Large intestine (tissue), 3 donors: Measurements from ENCODE around the gene ZBTB21. TPM values are rescaled to one million over a fixed set of nuclear protein-coding genes. Genes with fewer than 3 reads are reported as not detected.

ENCODE experiments used
- DNase-seq, 2 donors: peaks; one replicate each; pipeline versions ENCODE4 v3.0.0 to v3.0.0-alpha.2; 2013
- H3K27ac ChIP-seq: one replicate; pipeline ENCODE4 v1.5.1; 2013; ENCODE audit warnings: low read length
- H3K27me3 ChIP-seq: 2 replicates; pipeline ENCODE4 v1.6.1; 2013; ENCODE audit warnings: low read length; ENCODE audit not compliant: control insufficient read depth, insufficient read depth
- H3K36me3 ChIP-seq: 2 replicates; pipeline ENCODE4 v1.6.1; 2013; ENCODE audit warnings: low read length; ENCODE audit not compliant: control insufficient read depth, insufficient read depth
- H3K4me1 ChIP-seq: one replicate; pipeline ENCODE4 v1.6.1; 2013; ENCODE audit warnings: low read length; ENCODE audit not compliant: control insufficient read depth, insufficient read depth
- H3K4me3 ChIP-seq: one replicate; pipeline ENCODE4 v1.5.1; 2013; ENCODE audit warnings: low read length
- H3K9me3 ChIP-seq: one replicate; pipeline ENCODE4 v1.6.1; 2013; ENCODE audit warnings: mild to moderate bottlenecking, low read depth, low read length, moderate library complexity; ENCODE audit not compliant: control insufficient read depth
- WGBS: methylation state at CpG from one replicate; pipeline ENCODE4 v1.1.5; 2013; ENCODE audit warnings: low lambda C conversion rate; ENCODE audit not compliant: insufficient coverage; 5-methylcytosine and 5-hydroxymethylcytosine counted together
- polyA plus RNA-seq: library from polyadenylated mRNA; unstranded; fragments of 120-200 nt; gene quantifications from one replicate; pipeline ENCODE4 v1.2.1, GENCODE V29; 2013

ZBTB21 gene
- polyA plus RNA-seq, 1 donor = 11.0 TPM

DNA sequence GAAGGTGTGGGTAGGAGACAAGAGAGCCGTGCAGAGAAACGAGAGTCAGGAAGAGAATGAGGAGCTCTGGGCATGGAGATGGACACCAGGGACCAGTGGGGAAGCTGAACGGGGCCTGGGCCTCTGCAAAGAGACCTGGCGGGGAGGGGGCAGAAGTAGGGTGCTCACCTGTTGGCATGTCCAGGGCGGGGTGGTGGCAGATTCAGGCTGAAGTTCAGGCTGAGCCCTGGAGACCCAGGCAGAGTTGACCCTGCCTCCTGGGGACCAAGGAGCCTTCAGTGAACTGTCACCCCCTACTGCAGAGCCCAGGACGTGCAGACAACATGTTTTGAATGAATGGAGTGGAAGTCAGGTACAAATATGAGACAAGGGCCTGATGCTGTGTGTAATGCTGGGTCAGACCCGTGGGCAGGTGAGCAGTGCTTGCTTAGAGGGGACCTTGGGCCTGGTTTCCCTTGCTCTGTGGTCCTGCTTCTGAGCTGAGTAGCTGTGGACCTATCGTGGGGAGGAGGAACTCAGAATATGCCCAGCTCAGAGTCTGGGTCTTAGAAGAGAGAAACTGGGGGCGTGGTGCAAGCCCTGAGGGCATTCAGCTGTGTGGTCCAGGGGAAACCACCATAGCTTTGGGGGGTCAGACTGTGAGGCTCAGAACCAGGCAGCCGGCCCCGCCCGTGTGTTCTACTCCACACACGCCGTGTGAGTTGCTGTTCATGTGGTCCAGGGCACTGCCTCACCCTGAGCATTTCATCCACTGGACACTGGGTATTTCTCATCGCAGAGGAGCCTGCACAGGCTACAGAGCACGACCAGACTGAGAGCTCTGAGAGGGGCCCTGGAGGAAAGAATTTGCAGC is 39.6 kb upstream of the ZBTB21 start:
- H3K9me3 ChIP-seq = no peaks in the 10 kb centered on the region
- H3K27ac ChIP-seq = no peak overlapping the region
- no peak overlapping the region for H3K4me3 ChIP-seq
- WGBS = no CpG with 5 or more reads among the region's 16 CpGs
- no peak for DNase-seq
- no peaks in the 10 kb centered on the region for H3K36me3 ChIP-seq
- H3K27me3 ChIP-seq = no peaks in the 10 kb centered on the region
- no peaks in the 10 kb centered on the region for H3K4me1 ChIP-seq

DNA sequence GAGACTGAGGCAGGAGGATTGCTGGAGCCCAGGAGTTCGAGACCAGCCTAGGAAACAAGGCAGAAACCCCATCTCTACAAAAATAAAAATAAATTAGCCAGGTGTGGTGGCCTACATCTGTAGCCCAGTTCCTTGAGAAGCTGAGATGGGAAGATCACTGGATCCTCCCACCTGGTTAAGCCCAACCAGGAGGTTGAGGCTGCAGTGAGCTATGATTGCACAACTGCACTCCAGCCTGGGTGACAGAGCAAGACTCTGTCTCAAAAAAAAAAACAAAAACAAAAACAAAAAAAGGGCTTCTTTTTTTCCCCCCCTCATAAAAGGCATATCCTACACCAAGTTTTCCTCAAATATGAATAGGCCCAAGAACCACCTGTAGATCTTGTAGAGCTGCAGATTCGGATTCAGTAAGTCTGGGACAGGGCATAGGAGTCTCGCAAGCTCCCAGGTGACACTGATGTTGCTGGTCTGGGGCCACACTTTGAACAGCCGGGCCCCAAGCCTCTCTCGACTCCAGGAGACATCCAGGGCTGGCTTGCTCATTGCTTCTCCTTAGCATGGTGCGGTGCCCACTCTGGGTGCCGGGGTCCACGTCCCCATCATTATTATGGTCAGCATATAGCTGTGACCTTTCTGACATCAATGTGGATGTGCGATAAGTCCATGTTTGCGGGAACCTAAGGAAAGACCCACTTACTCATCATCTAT is 38.9 kb upstream of the ZBTB21 start:
- no peaks in the 10 kb centered on the region for H3K36me3 ChIP-seq
- H3K9me3 ChIP-seq = no peaks in the 10 kb centered on the region
- WGBS = no CpG with 5 or more reads among the region's 10 CpGs
- no peaks in the 10 kb centered on the region for H3K27me3 ChIP-seq
- no peak for DNase-seq
- H3K27ac ChIP-seq = no peak overlapping the region
- no peaks in the 10 kb centered on the region for H3K4me1 ChIP-seq
- no peak overlapping the region for H3K4me3 ChIP-seq

DNA sequence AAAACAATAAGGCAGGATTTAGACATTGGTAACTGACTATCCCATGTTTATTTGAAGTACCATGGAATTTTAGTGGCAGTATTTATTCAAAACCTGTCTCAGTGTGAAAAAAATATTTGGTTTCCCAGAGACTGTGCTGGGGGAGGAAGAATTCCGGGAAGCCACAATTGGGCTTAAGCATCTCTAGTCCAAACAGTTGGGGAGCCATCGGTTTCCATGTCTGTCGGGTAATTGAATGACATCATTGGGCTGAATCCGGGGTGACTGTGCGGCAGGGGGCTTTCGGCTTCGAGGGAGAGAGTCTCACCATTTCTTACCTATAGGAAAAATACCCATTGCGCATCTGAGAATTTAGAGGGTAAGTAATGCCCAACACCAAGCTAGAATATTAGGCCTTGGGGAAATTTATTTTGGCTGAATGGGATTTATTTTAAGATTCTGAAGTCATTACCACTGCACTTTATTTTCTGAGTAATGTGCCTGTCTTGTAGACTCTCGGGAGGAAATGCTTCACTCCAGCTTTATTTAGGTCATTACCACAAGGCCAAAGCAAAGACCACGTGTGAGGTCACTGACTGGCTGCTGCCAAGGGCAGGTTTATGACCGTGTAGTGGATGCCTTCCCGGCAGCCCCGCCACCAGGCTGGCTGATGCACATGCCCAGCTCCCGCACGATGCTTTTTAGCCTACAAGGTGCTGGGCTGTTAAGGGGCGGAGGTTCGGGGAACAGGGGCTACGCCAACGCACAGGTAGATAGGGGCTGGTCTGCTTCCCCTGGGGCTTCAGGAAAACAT is 37.9 kb upstream of the ZBTB21 start:
- no CpG with 5 or more reads among the region's 19 CpGs for WGBS
- Histone ChIP-seq H3K27me3 (no peaks in the 10 kb centered on the region), H3K4me3 (no peak overlapping the region), H3K4me1 (no peaks in the 10 kb centered on the region), H3K9me3 (no peaks in the 10 kb centered on the region), H3K36me3 (no peaks in the 10 kb centered on the region), H3K27ac (peak overlapping the region; percentile 17)
- peak in 1 of 2 donors; percentile 42 for DNase-seq

DNA sequence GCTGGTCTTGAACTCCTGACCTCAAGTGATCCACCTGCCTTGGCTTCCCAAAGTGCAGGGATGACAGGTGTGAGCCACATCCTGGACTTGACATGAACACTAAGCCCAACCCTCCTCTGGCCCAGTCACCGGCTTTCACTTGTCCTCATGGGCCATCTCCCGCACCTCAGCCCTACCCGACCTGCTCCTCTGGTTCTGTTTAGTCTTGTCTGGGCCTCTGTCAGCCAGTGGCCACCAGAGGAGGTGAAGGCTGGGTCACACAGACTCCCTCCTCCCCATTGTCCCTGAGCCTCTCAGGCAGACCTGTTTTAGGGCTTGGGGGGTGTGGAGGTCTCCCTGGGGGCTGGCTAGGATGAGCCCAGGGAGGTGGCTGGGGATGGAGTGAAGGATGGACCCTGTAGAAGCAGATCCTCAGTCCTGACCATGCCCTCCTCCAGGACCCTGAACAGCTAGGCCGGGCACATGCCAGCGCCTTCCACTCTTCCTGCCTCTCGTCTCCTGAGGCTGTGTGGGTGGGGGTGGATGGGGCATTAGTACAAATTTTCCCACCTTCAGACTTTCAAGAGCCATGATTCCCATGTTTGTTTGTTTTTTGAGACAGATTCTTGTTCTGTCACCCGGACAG is 34.8 kb upstream of the ZBTB21 start:
- WGBS = no CpG with 5 or more reads among the region's 7 CpGs
- Histone ChIP-seq H3K27me3 (no peaks in the 10 kb centered on the region), H3K36me3 (no peaks in the 10 kb centered on the region), H3K27ac (no peak overlapping the region), H3K4me3 (no peak overlapping the region), H3K9me3 (no peaks in the 10 kb centered on the region), H3K4me1 (peaks cover 4% of the 10 kb centered on the region)
- DNase-seq = no peak

DNA sequence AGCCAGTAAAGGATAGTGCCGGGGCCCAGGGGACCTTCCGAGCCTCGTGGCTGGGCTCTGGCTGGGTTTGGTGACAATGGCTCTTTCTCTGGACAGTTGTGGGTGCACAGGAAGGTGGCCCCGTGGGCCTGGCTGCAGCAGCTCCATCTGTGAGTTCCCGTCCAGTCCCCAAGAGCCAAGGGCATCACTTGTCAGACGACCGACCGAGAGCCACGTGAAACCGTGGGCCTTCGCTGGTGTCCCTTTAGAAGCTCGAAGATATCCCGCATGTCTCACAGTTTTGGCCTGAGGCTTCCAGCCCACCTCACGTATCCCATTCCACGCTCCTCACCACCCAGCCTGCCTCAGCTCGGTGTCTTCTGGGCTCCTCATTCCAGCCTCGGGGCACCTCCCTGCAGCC is 33.8 kb upstream of the ZBTB21 start:
- Histone ChIP-seq H3K27ac (no peak overlapping the region), H3K36me3 (no peaks in the 10 kb centered on the region), H3K27me3 (no peaks in the 10 kb centered on the region), H3K4me1 (peaks cover 14% of the 10 kb centered on the region), H3K9me3 (peaks cover 1% of the 10 kb centered on the region), H3K4me3 (no peak overlapping the region)
- DNase-seq = no peak
- no CpG with 5 or more reads among the region's 17 CpGs for WGBS

DNA sequence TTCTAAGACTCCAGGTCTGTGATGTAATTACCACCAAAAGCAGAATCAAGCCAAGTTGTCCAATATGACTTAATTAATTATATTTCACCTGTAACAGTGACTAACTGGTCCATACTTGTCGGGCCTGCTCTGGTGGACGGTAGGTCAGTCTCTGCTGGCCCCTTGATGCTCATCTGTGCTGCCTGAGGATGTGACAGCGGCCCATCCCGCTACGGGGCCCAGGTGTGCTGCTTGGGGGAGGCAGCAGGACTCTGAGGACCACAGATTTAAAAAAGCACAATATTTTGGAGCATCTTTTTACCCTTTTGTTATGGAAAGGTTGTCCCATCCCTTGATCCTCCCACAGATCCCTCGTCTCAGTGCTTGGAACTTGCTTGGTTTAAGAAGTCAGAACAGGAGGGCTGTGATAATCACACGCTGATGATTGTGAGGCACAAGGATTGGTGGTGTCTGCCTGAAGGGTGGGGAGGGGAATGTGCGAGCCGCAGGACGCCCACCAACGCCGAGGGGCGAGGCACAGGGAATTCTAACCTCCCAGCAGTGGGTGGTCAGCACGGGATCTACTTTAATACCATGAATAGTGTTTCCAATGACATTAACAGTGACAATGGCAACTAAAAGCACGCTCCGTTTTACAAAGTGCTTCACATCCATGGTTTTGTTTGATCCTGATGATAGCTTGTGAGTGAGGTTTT is 33.2 kb upstream of the ZBTB21 start:
- WGBS = no CpG with 5 or more reads among the region's 16 CpGs
- Histone ChIP-seq H3K4me3 (no peak overlapping the region), H3K36me3 (no peaks in the 10 kb centered on the region), H3K9me3 (peaks cover 3% of the 10 kb centered on the region), H3K27me3 (no peaks in the 10 kb centered on the region), H3K27ac (no peak overlapping the region), H3K4me1 (peaks cover 21% of the 10 kb centered on the region)
- no peak for DNase-seq

DNA sequence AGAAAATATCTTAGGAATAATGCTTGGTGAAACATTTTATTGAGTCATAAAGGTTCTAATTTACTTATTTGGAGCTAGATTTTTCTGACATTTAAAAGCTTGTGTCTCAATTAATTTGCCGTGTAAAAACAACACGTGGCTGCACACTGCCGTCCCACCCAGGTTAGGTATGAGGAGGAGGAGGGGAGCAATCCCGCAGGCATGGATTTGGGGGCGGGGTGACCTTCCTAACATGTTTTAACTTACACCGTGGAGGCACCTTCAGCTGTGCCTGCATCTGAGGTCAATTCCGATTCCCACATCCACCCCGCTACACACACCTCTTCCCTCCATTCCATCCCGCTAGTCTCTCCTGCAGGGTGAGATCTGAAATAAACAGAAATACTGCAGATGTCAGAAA is 32.5 kb upstream of the ZBTB21 start:
- H3K4me1 ChIP-seq = peaks cover 26% of the 10 kb centered on the region
- no peak overlapping the region for H3K4me3 ChIP-seq
- H3K27me3 ChIP-seq = no peaks in the 10 kb centered on the region
- H3K27ac ChIP-seq = no peak overlapping the region
- H3K36me3 ChIP-seq = no peaks in the 10 kb centered on the region
- no peak for DNase-seq
- peaks cover 3% of the 10 kb centered on the region for H3K9me3 ChIP-seq
- no CpG with 5 or more reads among the region's 9 CpGs for WGBS

DNA sequence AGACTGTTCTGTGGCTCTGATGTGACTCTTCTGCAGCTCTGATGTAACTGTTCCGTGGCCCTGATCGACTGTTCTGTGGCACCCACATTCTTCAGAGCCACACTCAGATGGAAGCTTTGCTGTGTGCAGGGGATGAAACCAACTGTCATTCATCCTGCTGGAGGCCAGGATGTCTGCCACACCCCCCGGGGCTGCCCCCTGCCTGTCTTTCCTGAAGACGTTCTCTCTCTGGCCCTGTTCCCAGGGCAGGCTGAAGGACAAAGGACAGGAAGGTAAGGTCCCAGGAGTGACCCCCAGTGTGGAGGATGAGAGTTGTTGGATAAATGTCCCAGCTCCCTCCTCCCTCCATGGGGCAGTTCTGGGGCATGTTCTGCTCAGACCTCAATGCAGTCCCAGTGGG is 31.6 kb upstream of the ZBTB21 start:
- Histone ChIP-seq H3K27ac (no peak overlapping the region), H3K4me1 (peaks cover 28% of the 10 kb centered on the region), H3K4me3 (no peak overlapping the region), H3K27me3 (no peaks in the 10 kb centered on the region), H3K36me3 (no peaks in the 10 kb centered on the region), H3K9me3 (peaks cover 3% of the 10 kb centered on the region)
- no CpG with 5 or more reads among the region's 4 CpGs for WGBS
- no peak for DNase-seq

DNA sequence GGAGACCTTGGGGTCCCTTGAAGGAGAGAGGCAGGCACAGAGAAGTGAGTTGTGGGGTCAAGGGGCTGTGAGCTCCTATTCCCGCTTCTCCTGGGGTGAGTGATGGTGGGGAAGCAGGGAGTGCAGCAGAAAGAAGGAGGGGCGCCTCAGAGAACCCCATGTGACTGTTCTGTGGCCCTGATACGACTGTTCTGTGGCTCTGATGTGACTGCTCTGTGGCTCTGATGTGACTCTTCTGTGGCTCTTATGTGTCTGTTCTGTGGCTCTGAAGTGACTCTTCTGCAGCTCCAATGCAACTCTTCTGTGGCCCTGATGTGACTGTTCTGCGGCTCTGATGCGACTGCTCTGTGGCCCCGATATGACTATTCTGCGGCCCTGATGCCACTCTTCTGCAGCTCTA is 31.1 kb upstream of the ZBTB21 start:
- no peak for DNase-seq
- WGBS = no CpG with 5 or more reads among the region's 7 CpGs
- Histone ChIP-seq H3K27me3 (no peaks in the 10 kb centered on the region), H3K9me3 (peaks cover 3% of the 10 kb centered on the region), H3K4me3 (no peak overlapping the region), H3K4me1 (peaks cover 28% of the 10 kb centered on the region), H3K36me3 (no peaks in the 10 kb centered on the region), H3K27ac (no peak overlapping the region)
